ENCODE measurements around the gene CEP112. TPM values are rescaled to one million over a fixed set of nuclear protein-coding genes. Genes with fewer than 3 reads are reported as not detected.
"Not testable (repeated sequence)": the region's sequence is repeated elsewhere in the genome, so short reads cannot be mapped to it uniquely, and the experiment has no call there.

CEP112 gene
- total and polyA plus RNA-seq, 7 experiments from 2014 or later = 0.08 to 2.5 (median 0.66) TPM; not detected in 1

GRCh38 chr17:65782104-65782706 is 409.7 kb downstream of the CEP112 start:
- H3K4me3 Mint-ChIP-seq, CTCF ChIA-PET: not testable (repeated sequence)

DNA sequence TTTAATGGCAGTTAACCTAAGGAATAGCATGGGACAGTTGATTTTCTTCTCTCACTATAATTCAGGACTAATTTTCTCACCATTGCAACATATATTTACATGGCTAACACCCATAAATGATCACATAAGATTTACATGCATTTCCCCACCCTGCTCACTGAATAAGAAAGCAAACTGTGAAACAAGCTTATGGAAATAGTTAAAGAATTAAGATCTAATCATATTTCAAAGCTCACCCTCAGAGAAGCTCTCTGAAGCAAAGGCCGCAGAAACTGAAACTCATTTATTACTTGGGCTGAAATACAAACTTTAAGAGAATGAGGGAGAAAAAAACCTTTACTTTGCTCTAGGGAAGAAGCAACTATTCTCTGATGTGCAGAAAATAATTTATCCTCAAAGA is 411.8 kb downstream of the CEP112 start:
- Mint-ChIP-seq H3K4me3 (no peak overlapping the region), H3K27me3 (peaks cover 0 to 10% (median 0%) of the 10 kb centered on the region in 5 donors), H3K27ac (no peak overlapping the region), H3K36me3 (no peaks in the 10 kb centered on the region), H3K4me1 (peaks cover 0 to under 1% (median 0%) of the 10 kb centered on the region in 7 donors), H3K9me3 (peaks cover 0 to 1% (median 0%) of the 10 kb centered on the region in 11 donors)
- intact Hi-C loops (cut with micrococcal nuclease) = no loop called here
- no peak for ATAC-seq
- H3K27ac ChIP-seq (ENCODE audit: low read depth, low read length) = no peak overlapping the region
- H3K27me3 ChIP-seq (ENCODE audit: control insufficient read depth in 2 of 2, insufficient read depth in 2 of 2, low read length in 2 of 2) = no peaks in the 10 kb centered on the region
- DNase-seq = no peak
- CTCF ChIA-PET = interaction anchor here (0.7 kb wide), 1 partner anchor 9 kb away, joined by 3 read pairs; no protein-coding TSS in a partner anchor
- H3K4me1 ChIP-seq (ENCODE audit: control insufficient read depth in 2 of 2, insufficient read depth in 2 of 2, low read length in 2 of 2) = no peaks in the 10 kb centered on the region
- H3K36me3 ChIP-seq (ENCODE audit: control insufficient read depth in 2 of 3, insufficient read depth in 3 of 3, low read length in 3 of 3) = no peaks in the 10 kb centered on the region
- POLR2A ChIA-PET = no interaction called here
- no peak overlapping the region for H3K4me3 ChIP-seq (ENCODE audit: low read length)
- H3K9me3 ChIP-seq (ENCODE audit: control insufficient read depth in 2 of 3, low read length in 3 of 3) = no peaks in the 10 kb centered on the region

More at GRCh38 chr17:65782104-65782706, 409.7 kb downstream of the CEP112 start:
- H3K27me3 ChIP-seq (ENCODE audit: control insufficient read depth in 2 of 2, insufficient read depth in 2 of 2, low read length in 2 of 2); H3K4me1 Mint-ChIP-seq; H3K4me3 ChIP-seq (ENCODE audit: low read length); H3K27me3 Mint-ChIP-seq; H3K27ac ChIP-seq (ENCODE audit: low read depth, low read length); POLR2A ChIA-PET; H3K27ac Mint-ChIP-seq; H3K9me3 Mint-ChIP-seq; intact Hi-C loops (cut with micrococcal nuclease); H3K4me1 ChIP-seq (ENCODE audit: control insufficient read depth in 2 of 2, insufficient read depth in 2 of 2, low read length in 2 of 2); H3K36me3 Mint-ChIP-seq; DNase-seq; ATAC-seq; H3K36me3 ChIP-seq (ENCODE audit: control insufficient read depth in 2 of 3, insufficient read depth in 3 of 3, low read length in 3 of 3); H3K9me3 ChIP-seq (ENCODE audit: control insufficient read depth in 2 of 3, low read length in 3 of 3): not testable (repeated sequence)

GRCh38 chr17:65776890-65777289 is 415.0 kb downstream of the CEP112 start:
- no peak overlapping the region for H3K27ac ChIP-seq (ENCODE audit: low read depth, low read length)
- intact Hi-C loops (cut with micrococcal nuclease) = no loop called here
- Mint-ChIP-seq H3K4me1 (peaks cover 2 to 12% (median 9%) of the 10 kb centered on the region in 7 donors), H3K27ac (no peak overlapping the region), H3K4me3 (no peak overlapping the region), H3K9me3 (peaks cover 0 to 1% (median 0%) of the 10 kb centered on the region in 11 donors), H3K27me3 (peaks cover 0 to 5% (median 0%) of the 10 kb centered on the region in 5 donors), H3K36me3 (no peaks in the 10 kb centered on the region)
- no peaks in the 10 kb centered on the region for H3K9me3 ChIP-seq (ENCODE audit: control insufficient read depth in 2 of 3, low read length in 3 of 3)
- H3K27me3 ChIP-seq (ENCODE audit: control insufficient read depth in 2 of 2, insufficient read depth in 2 of 2, low read length in 2 of 2) = no peaks in the 10 kb centered on the region
- ChIA-PET POLR2A (no interaction called here), CTCF (no interaction called here)
- H3K4me1 ChIP-seq (ENCODE audit: control insufficient read depth in 2 of 2, insufficient read depth in 2 of 2, low read length in 2 of 2) = no peaks in the 10 kb centered on the region
- no peak overlapping the region for H3K4me3 ChIP-seq (ENCODE audit: low read length)
- DNase-seq = no peak
- no peaks in the 10 kb centered on the region for H3K36me3 ChIP-seq (ENCODE audit: control insufficient read depth in 2 of 3, insufficient read depth in 3 of 3, low read length in 3 of 3)
- ATAC-seq = no peak

GRCh38 chr17:65774787-65775186 is 417.1 kb downstream of the CEP112 start:
- no peaks in the 10 kb centered on the region for H3K27me3 ChIP-seq (ENCODE audit: control insufficient read depth in 2 of 2, insufficient read depth in 2 of 2, low read length in 2 of 2)
- Mint-ChIP-seq H3K4me1 (peaks cover 2 to 12% (median 9%) of the 10 kb centered on the region in 7 donors), H3K36me3 (no peaks in the 10 kb centered on the region), H3K9me3 (no peaks in the 10 kb centered on the region), H3K4me3 (peak overlapping the region in 2 of 10 donors; percentile 33 to 42), H3K27me3 (peaks cover 0 to 2% (median 0%) of the 10 kb centered on the region in 5 donors), H3K27ac (peak overlapping the region in 2 of 9 donors; percentile 4 to 21)
- no peak for DNase-seq
- H3K4me3 ChIP-seq (ENCODE audit: low read length) = no peak overlapping the region
- intact Hi-C loops (cut with micrococcal nuclease) = no loop called here
- H3K4me1 ChIP-seq (ENCODE audit: control insufficient read depth in 2 of 2, insufficient read depth in 2 of 2, low read length in 2 of 2) = no peaks in the 10 kb centered on the region
- no peaks in the 10 kb centered on the region for H3K36me3 ChIP-seq (ENCODE audit: control insufficient read depth in 2 of 3, insufficient read depth in 3 of 3, low read length in 3 of 3)
- H3K9me3 ChIP-seq (ENCODE audit: control insufficient read depth in 2 of 3, low read length in 3 of 3) = no peaks in the 10 kb centered on the region
- ChIA-PET POLR2A (no interaction called here), CTCF (interaction anchor here (0.6 kb wide), 1 partner anchor 1514 kb away, joined by 3 read pairs; no protein-coding TSS in a partner anchor)
- no peak for ATAC-seq
- no peak overlapping the region for H3K27ac ChIP-seq (ENCODE audit: low read depth, low read length)

DNA sequence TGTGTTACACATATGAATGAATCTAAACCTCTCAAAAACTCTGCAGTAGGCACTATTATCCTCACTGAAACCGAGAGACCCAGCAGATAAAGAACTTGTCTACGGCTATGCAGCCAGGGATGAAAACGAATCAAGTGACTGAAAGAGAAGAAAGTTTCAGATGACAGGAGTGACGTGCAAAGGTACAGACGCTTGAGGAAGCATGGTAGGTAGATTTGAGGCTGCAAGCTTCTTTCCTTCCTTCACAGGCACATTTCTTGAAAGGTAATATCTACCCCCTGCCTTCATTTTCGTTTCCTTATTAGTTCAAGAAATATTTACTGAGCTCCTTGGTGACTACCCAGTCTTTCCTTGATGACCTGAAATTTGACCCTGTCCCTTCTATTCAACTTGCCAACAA is 418.9 kb downstream of the CEP112 start:
- H3K27me3 Mint-ChIP-seq = peaks cover 0 to 5% (median 0%) of the 10 kb centered on the region in 5 donors
- no peaks in the 10 kb centered on the region for H3K9me3 Mint-ChIP-seq
- H3K36me3 Mint-ChIP-seq = peaks cover 0 to 4% (median 0%) of the 10 kb centered on the region in 5 donors
- Histone ChIP-seq H3K27me3 (ENCODE audit: control insufficient read depth in 2 of 2, insufficient read depth in 2 of 2, low read length in 2 of 2) (peaks cover 0 to 3% of the 10 kb centered on the region in 2 donors), H3K27ac (ENCODE audit: low read depth, low read length) (no peak overlapping the region), H3K4me1 (ENCODE audit: control insufficient read depth in 2 of 2, insufficient read depth in 2 of 2, low read length in 2 of 2) (no peaks in the 10 kb centered on the region), H3K9me3 (ENCODE audit: control insufficient read depth in 2 of 3, low read length in 3 of 3) (no peaks in the 10 kb centered on the region), H3K36me3 (ENCODE audit: control insufficient read depth in 2 of 3, insufficient read depth in 3 of 3, low read length in 3 of 3) (no peaks in the 10 kb centered on the region), H3K4me3 (ENCODE audit: low read length) (no peak overlapping the region)
- intact Hi-C loops (cut with micrococcal nuclease) = no loop called here
- ATAC-seq = no peak
- no peak overlapping the region for H3K4me3 Mint-ChIP-seq
- ChIA-PET POLR2A (no interaction called here), CTCF (no interaction called here)
- DNase-seq = no peak
- no peak overlapping the region for H3K27ac Mint-ChIP-seq
- H3K4me1 Mint-ChIP-seq = peaks cover 2 to 12% (median 9%) of the 10 kb centered on the region in 7 donors

DNA sequence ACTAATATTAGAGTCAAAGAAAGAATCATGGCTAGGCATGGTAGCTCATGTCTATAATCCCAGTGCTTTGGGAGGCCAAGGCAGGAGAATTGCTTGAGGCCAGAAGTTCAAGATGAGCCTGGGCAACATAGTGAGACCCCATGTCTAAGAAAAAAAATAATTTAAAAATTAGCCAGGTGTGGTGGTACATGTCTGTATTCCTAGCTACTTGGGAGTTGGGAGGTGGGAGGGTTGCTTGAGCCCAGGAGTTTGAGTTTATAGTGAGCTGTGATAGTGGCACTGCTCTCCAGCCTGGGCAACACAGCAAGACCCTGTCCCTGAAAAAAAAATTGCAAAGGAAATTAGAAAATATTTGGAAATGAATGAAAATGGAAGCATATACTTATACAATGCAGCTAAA is 420.2 kb downstream of the CEP112 start:
- no peak for ATAC-seq
- POLR2A ChIA-PET = no interaction called here
- H3K27me3 Mint-ChIP-seq = peaks cover 0 to 9% (median 2%) of the 10 kb centered on the region in 5 donors

DNA sequence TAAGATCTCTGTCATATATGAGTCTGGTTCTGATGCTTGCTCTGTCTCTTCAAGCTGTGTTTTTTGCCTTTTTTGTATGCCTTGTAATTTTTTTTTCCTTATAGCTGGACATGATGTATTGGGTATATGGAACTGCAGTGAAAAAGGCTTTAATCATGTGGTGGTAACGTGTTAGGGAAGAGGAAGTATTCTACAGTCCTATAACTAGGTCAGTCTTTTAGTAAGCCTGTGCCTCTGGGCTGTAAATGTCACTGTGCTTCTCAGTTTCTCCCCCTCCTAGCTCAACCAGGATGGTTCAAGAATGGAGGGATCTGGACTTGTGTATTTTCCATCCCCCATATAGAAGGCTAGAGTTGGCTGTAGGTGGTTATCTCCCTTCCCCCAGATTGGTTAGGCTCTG is 428.1 kb downstream of the CEP112 start:
- CTCF ChIA-PET = interaction anchor here (0.7 kb wide), 1 partner anchor 31 kb away, joined by 3 read pairs; no protein-coding TSS in a partner anchor

More for the DNA sequence above, 420.2 kb downstream of the CEP112 start:
- DNase-seq = no peak
- Histone ChIP-seq H3K36me3 (ENCODE audit: control insufficient read depth in 2 of 3, insufficient read depth in 3 of 3, low read length in 3 of 3) (no peaks in the 10 kb centered on the region), H3K9me3 (ENCODE audit: control insufficient read depth in 2 of 3, low read length in 3 of 3) (no peaks in the 10 kb centered on the region), H3K27me3 (ENCODE audit: control insufficient read depth in 2 of 2, insufficient read depth in 2 of 2, low read length in 2 of 2) (peaks cover 0 to 3% of the 10 kb centered on the region in 2 donors), H3K4me3 (ENCODE audit: low read length) (no peak overlapping the region), H3K4me1 (ENCODE audit: control insufficient read depth in 2 of 2, insufficient read depth in 2 of 2, low read length in 2 of 2) (no peaks in the 10 kb centered on the region), H3K27ac (ENCODE audit: low read depth, low read length) (no peak overlapping the region)
- Mint-ChIP-seq H3K4me3 (no peak overlapping the region), H3K27ac (no peak overlapping the region), H3K36me3 (peaks cover 0 to 4% (median 0%) of the 10 kb centered on the region in 5 donors), H3K9me3 (no peaks in the 10 kb centered on the region), H3K4me1 (peaks cover 2 to 12% (median 9%) of the 10 kb centered on the region in 7 donors)
- intact Hi-C loops (cut with micrococcal nuclease) = no loop called here
- CTCF ChIA-PET = interaction anchor here (0.5 kb wide), 1 partner anchor 11 kb away, joined by 3 read pairs; no protein-coding TSS in a partner anchor

More for the DNA sequence above, 428.1 kb downstream of the CEP112 start:
- Mint-ChIP-seq H3K27ac (no peak overlapping the region), H3K9me3 (peaks cover 0 to 2% (median 0%) of the 10 kb centered on the region in 11 donors), H3K4me3 (no peak overlapping the region), H3K4me1 (peaks cover 0 to 4% (median 0%) of the 10 kb centered on the region in 7 donors), H3K27me3 (peaks cover 0 to 17% (median 6%) of the 10 kb centered on the region in 5 donors), H3K36me3 (peaks cover 0 to 4% (median 0%) of the 10 kb centered on the region in 5 donors)
- H3K36me3 ChIP-seq (ENCODE audit: control insufficient read depth in 2 of 3, insufficient read depth in 3 of 3, low read length in 3 of 3) = no peaks in the 10 kb centered on the region
- no peak for ATAC-seq
- no peaks in the 10 kb centered on the region for H3K4me1 ChIP-seq (ENCODE audit: control insufficient read depth in 2 of 2, insufficient read depth in 2 of 2, low read length in 2 of 2)
- intact Hi-C loops (cut with micrococcal nuclease) = no loop called here
- POLR2A ChIA-PET = no interaction called here
- no peaks in the 10 kb centered on the region for H3K27me3 ChIP-seq (ENCODE audit: control insufficient read depth in 2 of 2, insufficient read depth in 2 of 2, low read length in 2 of 2)
- DNase-seq = no peak
- no peak overlapping the region for H3K4me3 ChIP-seq (ENCODE audit: low read length)
- no peak overlapping the region for H3K27ac ChIP-seq (ENCODE audit: low read depth, low read length)
- H3K9me3 ChIP-seq (ENCODE audit: control insufficient read depth in 2 of 3, low read length in 3 of 3) = no peaks in the 10 kb centered on the region
